WTC11 (cell line): ENCODE measurements around the gene SORCS2. TPM values are rescaled to one million over a fixed set of nuclear protein-coding genes. Genes with fewer than 3 reads are reported as not detected.

Source experiments
- ATAC-seq: fragments of 200-7000 bp; cut with Tn5 transposase; 2 replicates; pipeline ENCODE4 v1.10.0; 2021; ENCODE audit warnings: mild to moderate bottlenecking, moderate library complexity
- CTCF ChIA-PET: fragments of 300-600 bp; sonication (Branson Sonifier 250); formaldehyde crosslinking; loops from one replicate; lab custom pipeline; 2021; ENCODE audit warnings: antibody characterized with exemption; lab: Charles Lee
- POLR2A ChIA-PET: fragments of 350-600 bp; sonication (Branson Sonifier 250); formaldehyde crosslinking; loops from one replicate; lab custom pipeline; 2021; ENCODE audit warnings: antibody characterized with exemption; lab: Charles Lee
- DNase-seq: peaks from one replicate; pipeline ENCODE4 v3.0.0; 2021; ENCODE audit warnings: low spot score
- H3K27ac Mint-ChIP-seq: 2 replicates; pipeline ENCODE4 v1.8.0; 2021; ENCODE audit warnings: mixed read lengths
- H3K27me3 Mint-ChIP-seq: 2 replicates; pipeline ENCODE4 v1.8.0; 2021; ENCODE audit warnings: low read depth, mild to moderate bottlenecking, moderate library complexity, mixed read lengths
- H3K36me3 Mint-ChIP-seq: 2 replicates; pipeline ENCODE4 v1.8.0; 2021; ENCODE audit warnings: mixed read lengths
- H3K4me1 Mint-ChIP-seq: 2 replicates; pipeline ENCODE4 v1.8.0; 2022; ENCODE audit warnings: mixed read lengths
- H3K4me3 Mint-ChIP-seq: 2 replicates; pipeline ENCODE4 v1.8.0; 2021; ENCODE audit warnings: mild to moderate bottlenecking, moderate library complexity, mixed read lengths
- H3K9me3 Mint-ChIP-seq: 2 replicates; pipeline ENCODE4 v1.8.0; 2021; ENCODE audit warnings: mixed read lengths
- CREB1 ChIP-seq: sonication (generic); formaldehyde crosslinking; IDR thresholded peaks from 2 replicates; pipeline ENCODE4 v1.8.0; 2023; ENCODE audit warnings: mild to moderate bottlenecking, missing genetic modification reagents
- E2F1 ChIP-seq: sonication (generic); formaldehyde crosslinking; IDR thresholded peaks from 2 replicates; pipeline ENCODE4 v1.8.0; 2022; ENCODE audit warnings: mild to moderate bottlenecking, missing genetic modification reagents
- EMX1 ChIP-seq: fragments of 250-450 bp; sonication (Bioruptor Pico); IDR thresholded peaks from 2 replicates; pipeline ENCODE4 v1.8.0; 2021; ENCODE audit warnings: mild to moderate bottlenecking
- ESRRA ChIP-seq: sonication (generic); formaldehyde crosslinking; IDR thresholded peaks from 2 replicates; pipeline ENCODE4 v1.8.1; 2022; ENCODE audit warnings: mild to moderate bottlenecking, missing genetic modification reagents, borderline replicate concordance
- GRHL2 ChIP-seq: fragments of 250-450 bp; sonication (Bioruptor Pico); IDR thresholded peaks from 2 replicates; pipeline ENCODE4 v1.8.0; 2022; ENCODE audit warnings: mild to moderate bottlenecking, moderate library complexity; ENCODE audit not compliant: insufficient replicate concordance, severe bottlenecking
- HMGA2 ChIP-seq: fragments of 250-450 bp; sonication (Bioruptor Pico); IDR thresholded peaks from 2 replicates; pipeline ENCODE4 v1.4.0; 2021; ENCODE audit warnings: mild to moderate bottlenecking, moderate library complexity
- PRDM15 ChIP-seq: sonication (generic); formaldehyde crosslinking; IDR thresholded peaks from 2 replicates; pipeline ENCODE4 v1.8.0; 2022; ENCODE audit warnings: missing genetic modification reagents
- PREB ChIP-seq: sonication (generic); formaldehyde crosslinking; IDR thresholded peaks from 2 replicates; pipeline ENCODE4 v1.8.1; 2022; ENCODE audit warnings: mild to moderate bottlenecking, missing genetic modification reagents, moderate library complexity, borderline replicate concordance
- RORB ChIP-seq: fragments of 250-450 bp; sonication (Bioruptor Pico); IDR thresholded peaks from 2 replicates; pipeline ENCODE4 v1.9.0; 2021; ENCODE audit warnings: mild to moderate bottlenecking
- SMAD3 ChIP-seq: sonication (generic); formaldehyde crosslinking; IDR thresholded peaks from 2 replicates; pipeline ENCODE4 v1.8.0; 2022; ENCODE audit warnings: missing genetic modification reagents, mild to moderate bottlenecking, borderline replicate concordance
- TCF7 ChIP-seq: sonication (generic); formaldehyde crosslinking; IDR thresholded peaks from 2 replicates; pipeline ENCODE4 v1.8.0; 2022; ENCODE audit warnings: mild to moderate bottlenecking, low read depth, missing genetic modification reagents, moderate library complexity
- ZBTB43 ChIP-seq: sonication (generic); formaldehyde crosslinking; IDR thresholded peaks from 2 replicates; pipeline ENCODE4 v1.8.1; 2023; ENCODE audit warnings: mild to moderate bottlenecking, missing genetic modification reagents
- ZNF396 ChIP-seq: fragments of 250-450 bp; sonication (Bioruptor Pico); IDR thresholded peaks from 2 replicates; pipeline ENCODE4 v1.8.0; 2021; ENCODE audit warnings: mild to moderate bottlenecking, moderate library complexity, borderline replicate concordance
- ZNF532 ChIP-seq: fragments of 250-450 bp; sonication (Bioruptor Pico); IDR thresholded peaks from 2 replicates; pipeline ENCODE4 v1.9.0; 2021; ENCODE audit warnings: mild to moderate bottlenecking, borderline replicate concordance
- ZNF671 ChIP-seq: fragments of 250-450 bp; sonication (Bioruptor Pico); IDR thresholded peaks from 2 replicates; pipeline ENCODE4 v1.8.0; 2021; ENCODE audit warnings: mild to moderate bottlenecking
- total RNA-seq: library from RNA; stranded (reverse); gene quantifications from 3 replicates; pipeline ENCODE4 v1.2.3, GENCODE V29; 2021
- TF ChIP-seq, protein P1 (sequence below): sonication (generic); formaldehyde crosslinking; IDR thresholded peaks from 2 replicates; pipeline ENCODE4 v1.8.1; 2022; ENCODE audit warnings: mild to moderate bottlenecking, moderate library complexity, missing genetic modification reagents
- TF ChIP-seq, protein P2 (sequence below): sonication (generic); formaldehyde crosslinking; IDR thresholded peaks from 2 replicates; pipeline ENCODE4 v1.8.0; 2022; ENCODE audit warnings: mild to moderate bottlenecking, missing genetic modification reagents
- TF ChIP-seq, protein P3 (sequence below): sonication (generic); formaldehyde crosslinking; IDR thresholded peaks from 2 replicates; pipeline ENCODE4 v1.8.0; 2023; ENCODE audit warnings: mild to moderate bottlenecking, missing genetic modification reagents

Gene SORCS2
- total RNA-seq, 1 experiment from 2014 or later, result 6.6 TPM

DNA sequence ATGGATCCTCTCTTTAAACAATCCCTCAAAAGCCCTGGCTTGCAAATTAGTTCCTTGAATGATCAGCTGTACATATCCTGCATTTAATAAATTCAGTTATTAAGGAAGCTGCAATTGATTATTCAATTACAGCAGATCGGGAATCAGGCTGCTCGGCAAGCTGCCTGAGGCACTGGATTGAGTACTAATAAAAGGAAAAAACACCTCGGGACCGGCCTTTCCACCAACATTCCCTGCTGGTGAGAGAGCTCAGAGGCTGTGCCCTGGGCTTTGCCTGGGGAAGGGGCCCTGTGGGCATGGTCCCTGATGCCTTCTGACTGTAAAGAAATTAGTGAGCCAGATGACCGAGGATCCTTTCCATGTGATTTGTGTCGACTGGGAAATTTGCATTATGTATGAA lies 69.2 kb downstream of the SORCS2 start (continued):
- TF ChIP-seq PRDM15 (CRISPR knock-in tag) (no peak), PREB (CRISPR knock-in tag) (no peak), ZNF532 (no peak)
- TF ChIP-seq, protein P1, sequence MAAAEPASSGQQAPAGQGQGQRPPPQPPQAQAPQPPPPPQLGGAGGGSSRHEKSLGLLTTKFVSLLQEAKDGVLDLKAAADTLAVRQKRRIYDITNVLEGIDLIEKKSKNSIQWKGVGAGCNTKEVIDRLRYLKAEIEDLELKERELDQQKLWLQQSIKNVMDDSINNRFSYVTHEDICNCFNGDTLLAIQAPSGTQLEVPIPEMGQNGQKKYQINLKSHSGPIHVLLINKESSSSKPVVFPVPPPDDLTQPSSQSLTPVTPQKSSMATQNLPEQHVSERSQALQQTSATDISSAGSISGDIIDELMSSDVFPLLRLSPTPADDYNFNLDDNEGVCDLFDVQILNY (CRISPR knock-in tag), result no peak

DNA sequence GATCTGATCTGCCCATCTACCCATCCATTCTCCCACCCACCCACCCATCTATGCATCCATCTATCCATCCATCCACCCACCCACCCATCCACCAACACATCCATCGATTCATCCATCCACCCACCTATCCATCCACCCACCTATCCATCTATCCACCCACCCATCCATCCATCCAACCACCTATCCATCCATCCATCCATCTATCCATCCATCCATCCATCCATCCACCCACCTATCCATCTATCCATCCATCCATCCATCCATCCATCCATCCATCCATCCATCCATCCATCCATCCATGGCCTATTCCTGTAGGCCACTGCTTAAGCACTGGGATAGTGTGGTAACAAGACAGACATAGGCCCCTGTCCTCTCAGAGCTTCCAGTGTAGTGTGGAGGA lies 69.8 kb downstream of the SORCS2 start:
- peaks cover 6% of the 10 kb centered on the region for H3K4me1 Mint-ChIP-seq
- no peak for DNase-seq
- H3K27ac Mint-ChIP-seq, result no peak overlapping the region
- TF ChIP-seq SMAD3, result no peak
- no peak for TF ChIP-seq GRHL2 (CRISPR knock-in tag)
- no peak for TF ChIP-seq ESRRA
- TF ChIP-seq CREB1 (CRISPR knock-in tag), result no peak
- H3K27me3 Mint-ChIP-seq, result no peaks in the 10 kb centered on the region
- peaks cover 8% of the 10 kb centered on the region for H3K9me3 Mint-ChIP-seq
- CTCF ChIA-PET, result no interaction called here
- no peak for ATAC-seq
- POLR2A ChIA-PET, result no interaction called here
- peaks cover 3% of the 10 kb centered on the region; the same call in 1 of the 2 replicates for H3K36me3 Mint-ChIP-seq
- H3K4me3 Mint-ChIP-seq, result no peak overlapping the region

GRCh38 chr4:7263166-7263565 lies 70.8 kb downstream of the SORCS2 start:
- no peak overlapping the region for H3K27ac Mint-ChIP-seq
- H3K4me3 Mint-ChIP-seq, result no peak overlapping the region
- no peaks in the 10 kb centered on the region for H3K27me3 Mint-ChIP-seq
- H3K4me1 Mint-ChIP-seq, result peaks cover 6% of the 10 kb centered on the region
- no peak for DNase-seq
- ATAC-seq, result no peak
- H3K36me3 Mint-ChIP-seq, result peaks cover 3% of the 10 kb centered on the region; the same call in 1 of the 2 replicates
- CTCF ChIA-PET, result no interaction called here
- H3K9me3 Mint-ChIP-seq, result peaks cover 8% of the 10 kb centered on the region
- POLR2A ChIA-PET, result no interaction called here
- no peak for TF ChIP-seq E2F1 (CRISPR knock-in tag)
- no peak for TF ChIP-seq RORB (CRISPR knock-in tag)
- TF ChIP-seq ZNF396 (CRISPR knock-in tag), result no peak
- no peak for TF ChIP-seq EMX1 (CRISPR knock-in tag)
- no peak for TF ChIP-seq ZNF671
- TF ChIP-seq, protein P2, sequence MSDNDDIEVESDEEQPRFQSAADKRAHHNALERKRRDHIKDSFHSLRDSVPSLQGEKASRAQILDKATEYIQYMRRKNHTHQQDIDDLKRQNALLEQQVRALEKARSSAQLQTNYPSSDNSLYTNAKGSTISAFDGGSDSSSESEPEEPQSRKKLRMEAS (CRISPR knock-in tag), result no peak
- no peak for TF ChIP-seq ZBTB43
- TF ChIP-seq HMGA2, result no peak
- TF ChIP-seq TCF7 (CRISPR knock-in tag), result no peak
- TF ChIP-seq GRHL2 (CRISPR knock-in tag), result no peak
- TF ChIP-seq, protein P3, sequence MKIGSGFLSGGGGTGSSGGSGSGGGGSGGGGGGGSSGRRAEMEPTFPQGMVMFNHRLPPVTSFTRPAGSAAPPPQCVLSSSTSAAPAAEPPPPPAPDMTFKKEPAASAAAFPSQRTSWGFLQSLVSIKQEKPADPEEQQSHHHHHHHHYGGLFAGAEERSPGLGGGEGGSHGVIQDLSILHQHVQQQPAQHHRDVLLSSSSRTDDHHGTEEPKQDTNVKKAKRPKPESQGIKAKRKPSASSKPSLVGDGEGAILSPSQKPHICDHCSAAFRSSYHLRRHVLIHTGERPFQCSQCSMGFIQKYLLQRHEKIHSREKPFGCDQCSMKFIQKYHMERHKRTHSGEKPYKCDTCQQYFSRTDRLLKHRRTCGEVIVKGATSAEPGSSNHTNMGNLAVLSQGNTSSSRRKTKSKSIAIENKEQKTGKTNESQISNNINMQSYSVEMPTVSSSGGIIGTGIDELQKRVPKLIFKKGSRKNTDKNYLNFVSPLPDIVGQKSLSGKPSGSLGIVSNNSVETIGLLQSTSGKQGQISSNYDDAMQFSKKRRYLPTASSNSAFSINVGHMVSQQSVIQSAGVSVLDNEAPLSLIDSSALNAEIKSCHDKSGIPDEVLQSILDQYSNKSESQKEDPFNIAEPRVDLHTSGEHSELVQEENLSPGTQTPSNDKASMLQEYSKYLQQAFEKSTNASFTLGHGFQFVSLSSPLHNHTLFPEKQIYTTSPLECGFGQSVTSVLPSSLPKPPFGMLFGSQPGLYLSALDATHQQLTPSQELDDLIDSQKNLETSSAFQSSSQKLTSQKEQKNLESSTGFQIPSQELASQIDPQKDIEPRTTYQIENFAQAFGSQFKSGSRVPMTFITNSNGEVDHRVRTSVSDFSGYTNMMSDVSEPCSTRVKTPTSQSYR, result no peak
